Kidney epithelial cell (primary cell): ENCODE results near the gene IRF3. TPM values are rescaled to one million over a fixed set of nuclear protein-coding genes. Genes with fewer than 3 reads are reported as not detected.

Experiments used
- DNase-seq: peaks from one replicate; pipeline ENCODE4 v3.0.0-alpha.2; 2010; ENCODE audit warnings: low read depth
- H3K27me3 ChIP-seq: 2 replicates; pipeline ENCODE4 v1.6.0; 2011; ENCODE audit warnings: low read length; ENCODE audit not compliant: control insufficient read depth, insufficient read depth
- H3K36me3 ChIP-seq: 2 replicates; pipeline ENCODE4 v1.5.1; 2011; ENCODE audit warnings: low read length; ENCODE audit not compliant: control insufficient read depth, insufficient read depth
- H3K4me3 ChIP-seq: 2 replicates; pipeline ENCODE4 v1.5.1; 2011; ENCODE audit warnings: low read depth, mild to moderate bottlenecking, control low read depth, low read length
- CTCF ChIP-seq: IDR thresholded peaks from 2 replicates; pipeline ENCODE4 v1.5.1; 2011; ENCODE audit warnings: mild to moderate bottlenecking, moderate library complexity, low read length, control low read depth, inconsistent platforms; ENCODE audit not compliant: insufficient read depth, poor library complexity, severe bottlenecking
- total RNA-seq: library from RNA; depleted of rRNA; stranded (reverse); fragments of >200 nt; gene quantifications from 2 replicates; pipeline ENCODE4 v1.2.3, GENCODE V29; 2015

Gene IRF3
- total RNA-seq, 1 donor from 2014 or later, result 66.6 TPM

GRCh38 chr19:49613374-49613773 lies 52.3 kb downstream of the IRF3 start:
- DNase-seq, result no peak
- Histone ChIP-seq H3K4me3 (no peak overlapping the region), H3K36me3 (peaks cover 3% of the 10 kb centered on the region), H3K27me3 (no peaks in the 10 kb centered on the region)
- TF ChIP-seq CTCF, result no peak

Other genes with a start within 250 kb of the IRF3 start
- gene PTH2, start 242.4 kb downstream of the IRF3 start, total RNA-seq, result not detected in 2 replicates
- gene GFY, start 240.5 kb downstream of the IRF3 start, total RNA-seq, result not detected in 2 replicates
- 0.07 TPM in 1 of 2 replicates, not detected in the other for gene SLC17A7, start 224.3 kb downstream of the IRF3 start, total RNA-seq
- gene PIH1D1, start 214.0 kb downstream of the IRF3 start, total RNA-seq, result 101 and 108 TPM in 2 replicates
- 21.8 and 32.9 TPM in 2 replicates for gene ALDH16A1, start 212.6 kb downstream of the IRF3 start, total RNA-seq
- gene FLT3LG, start 191.6 kb downstream of the IRF3 start, total RNA-seq, result 2.3 and 3.0 TPM in 2 replicates
- 2,967 and 3,596 TPM in 2 replicates for gene RPL13A, start 178.2 kb downstream of the IRF3 start, total RNA-seq
- 3,617 and 3,738 TPM in 2 replicates for gene RPS11, start 169.4 kb downstream of the IRF3 start, total RNA-seq
- gene FCGRT, start 153.2 kb downstream of the IRF3 start, total RNA-seq, result 66.7 and 80.2 TPM in 2 replicates
- gene RCN3, start 137.9 kb downstream of the IRF3 start, total RNA-seq, result 16.4 and 20.7 TPM in 2 replicates
- gene NOSIP, start 85.3 kb downstream of the IRF3 start, total RNA-seq, result 89.4 and 91.4 TPM in 2 replicates
- gene PRRG2, start 84.5 kb downstream of the IRF3 start, total RNA-seq, result 5.4 and 7.2 TPM in 2 replicates
- gene PRR12, start 74.7 kb downstream of the IRF3 start, total RNA-seq, result 8.9 and 11.5 TPM in 2 replicates
- gene RRAS, start 25.7 kb downstream of the IRF3 start, total RNA-seq, result 32.8 and 44.1 TPM in 2 replicates
- gene SCAF1, start 23.6 kb downstream of the IRF3 start, total RNA-seq, result 38.9 and 51.1 TPM in 2 replicates
- gene BCL2L12, start 76 bp upstream of the IRF3 start, total RNA-seq, result 13.9 and 19.8 TPM in 2 replicates
- gene PRMT1, start 11.4 kb upstream of the IRF3 start, total RNA-seq, result 284 and 314 TPM in 2 replicates
- gene ADM5, start 23.7 kb upstream of the IRF3 start, total RNA-seq, result 1.0 TPM in 2 replicates
- 2.7 and 3.4 TPM in 2 replicates for gene CPT1C, start 25.3 kb upstream of the IRF3 start, total RNA-seq
- gene TSKS, start 97.4 kb upstream of the IRF3 start, total RNA-seq, result not detected in 2 replicates
- gene AP2A1, start 101.1 kb upstream of the IRF3 start, total RNA-seq, result 98.9 and 111 TPM in 2 replicates
- 13.2 and 14.8 TPM in 2 replicates for gene FUZ, start 147.4 kb upstream of the IRF3 start, total RNA-seq
- gene MED25, start 152.4 kb upstream of the IRF3 start, total RNA-seq, result 31.6 and 34.5 TPM in 2 replicates
- 47.9 and 71.1 TPM in 2 replicates for gene PTOV1, start 185.3 kb upstream of the IRF3 start, total RNA-seq
- gene PNKP, start 201.7 kb upstream of the IRF3 start, total RNA-seq, result 69.3 and 78.2 TPM in 2 replicates
- gene AKT1S1, start 211.5 kb upstream of the IRF3 start, total RNA-seq, result 23.2 and 34.6 TPM in 2 replicates
- 17.4 and 28.1 TPM in 2 replicates for gene TBC1D17, start 211.8 kb upstream of the IRF3 start, total RNA-seq
- 6.2 and 8.2 TPM in 2 replicates for gene IL4I1, start 231.0 kb upstream of the IRF3 start, total RNA-seq